NCI-H226 (cell line): ENCODE data around the gene PLS3.

ENCODE experiments used
- DNase-seq: peaks from one replicate; pipeline ENCODE4 v3.0.0-alpha.2; 2015

The PLS3 gene

DNA sequence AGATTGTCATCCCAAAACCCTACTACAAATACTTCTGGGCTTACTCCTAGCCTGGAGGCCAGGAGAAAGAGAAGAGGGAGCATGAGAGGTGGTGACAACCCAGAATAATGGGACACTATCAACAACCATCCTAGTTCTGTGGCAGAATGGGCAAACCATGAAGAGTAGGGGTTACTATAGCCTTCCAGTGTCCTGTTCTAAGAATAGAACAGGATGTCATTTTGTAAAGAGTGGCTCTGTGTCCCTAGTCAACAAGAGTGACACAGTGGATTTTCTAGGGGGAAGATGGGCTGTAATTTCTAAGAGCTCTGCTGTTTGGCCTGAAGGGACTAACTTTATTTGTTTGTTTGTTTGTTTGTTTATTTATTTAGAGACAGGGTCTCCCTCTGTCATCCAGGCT, 136.0 kb downstream of the PLS3 start:
- no peak for DNase-seq

DNA sequence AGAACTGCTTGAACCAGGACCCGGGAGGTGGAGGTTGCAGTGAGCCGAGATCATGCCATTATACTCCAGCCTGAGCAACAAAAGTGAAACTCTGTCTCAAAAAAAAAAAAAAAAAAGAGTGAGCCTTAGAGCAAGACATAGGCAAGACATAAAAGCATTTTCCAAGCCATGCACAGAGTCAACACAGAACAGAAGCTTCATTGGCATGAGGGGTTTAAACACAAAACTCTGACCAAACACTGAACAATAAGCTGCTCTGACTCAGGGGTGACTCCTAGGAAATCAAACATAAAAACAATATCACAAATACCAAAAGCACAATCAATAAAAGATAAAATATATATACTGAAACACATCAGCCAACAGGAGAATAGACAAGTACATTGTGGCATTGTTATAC, 136.8 kb downstream of the PLS3 start:
- no peak for DNase-seq
